ENCODE measurements around the gene MYO7B.

MYO7B gene

GRCh38 chr2:127656569-127657231 lies 121.2 kb downstream of the MYO7B start:
- Histone ChIP-seq H3K4me3 (ENCODE audit: low read length) (no peak overlapping the region), H3K27me3 (ENCODE audit: control insufficient read depth, insufficient read depth, low read length) (no peaks in the 10 kb centered on the region), H3K27ac (ENCODE audit: low read depth, low read length) (peak overlapping the region; percentile 99), H3K4me1 (ENCODE audit: control insufficient read depth, insufficient read depth, low read length) (peaks cover 90% of the 10 kb centered on the region), H3K9ac (ENCODE audit: low read length) (peak overlapping the region; percentile 16), H3K36me3 (ENCODE audit: control insufficient read depth, insufficient read depth, low read length) (peaks cover 8% of the 10 kb centered on the region)

- Histone ChIP-seq H3K36me3 (ENCODE audit: control insufficient read depth, insufficient read depth, low read length) (peaks cover 8% of the 10 kb centered on the region), H3K4me1 (ENCODE audit: control insufficient read depth, insufficient read depth, low read length) (peaks cover 92% of the 10 kb centered on the region), H3K9ac (ENCODE audit: low read length) (no peak overlapping the region), H3K27me3 (ENCODE audit: control insufficient read depth, insufficient read depth, low read length) (no peaks in the 10 kb centered on the region), H3K4me3 (ENCODE audit: low read length) (no peak overlapping the region), H3K27ac (ENCODE audit: low read depth, low read length) (peak overlapping the region; percentile 99)
Measured at GRCh38 chr2:127657232-127657595, 121.7 kb downstream of the MYO7B start.

- Histone ChIP-seq H3K27ac (ENCODE audit: low read depth, low read length) (peak overlapping the region; percentile 99), H3K36me3 (ENCODE audit: control insufficient read depth, insufficient read depth, low read length) (peaks cover 8% of the 10 kb centered on the region), H3K4me3 (ENCODE audit: low read length) (no peak overlapping the region), H3K9ac (ENCODE audit: low read length) (no peak overlapping the region), H3K27me3 (ENCODE audit: control insufficient read depth, insufficient read depth, low read length) (no peaks in the 10 kb centered on the region), H3K4me1 (ENCODE audit: control insufficient read depth, insufficient read depth, low read length) (peaks cover 87% of the 10 kb centered on the region)
Measured at GRCh38 chr2:127658146-127658545, 122.7 kb downstream of the MYO7B start.

DNA sequence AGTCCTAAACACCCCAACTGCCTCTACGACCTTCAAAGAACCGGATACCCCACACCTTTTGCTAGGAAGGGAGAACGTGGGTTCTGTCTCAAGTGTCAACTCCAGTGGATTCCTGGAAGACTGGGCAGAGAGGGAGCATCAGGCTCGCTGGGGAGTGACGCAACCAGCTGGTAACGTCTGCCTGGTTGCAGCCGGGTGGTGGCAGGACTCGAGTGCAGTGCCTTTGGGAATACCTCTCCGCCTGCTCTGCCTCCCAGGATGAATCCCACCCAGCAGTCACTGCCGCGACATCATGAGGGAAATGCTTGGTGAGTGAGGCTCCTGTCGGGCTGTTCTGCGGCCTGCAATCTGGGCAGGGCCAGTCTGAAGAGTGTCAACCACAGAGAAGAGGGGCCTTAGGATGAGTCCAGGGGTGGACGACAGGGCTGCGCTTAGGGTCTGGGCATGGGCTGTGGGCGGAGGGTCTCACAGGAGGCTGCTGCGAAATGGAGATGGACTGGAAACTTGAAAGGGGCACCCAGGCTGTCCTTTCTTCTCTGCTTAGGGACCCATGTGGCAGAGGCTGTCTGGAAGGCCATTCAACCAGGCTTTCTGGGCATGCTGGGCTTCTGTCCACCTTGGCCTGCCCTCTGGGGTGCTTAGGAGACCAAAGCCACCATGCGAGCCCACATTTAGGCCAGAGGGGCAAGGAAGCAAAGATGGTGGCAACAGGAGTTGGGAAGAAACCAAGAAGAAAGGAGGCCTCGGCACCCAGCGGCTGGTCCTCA lies 123.3 kb downstream of the MYO7B start:
- H3K4me1 ChIP-seq (ENCODE audit: control insufficient read depth, insufficient read depth, low read length) = peaks cover 85% of the 10 kb centered on the region
- no peaks in the 10 kb centered on the region for H3K27me3 ChIP-seq (ENCODE audit: control insufficient read depth, insufficient read depth, low read length)
- H3K27ac ChIP-seq (ENCODE audit: low read depth, low read length) = peak overlapping the region; percentile 99
- peak overlapping the region; percentile 14 for H3K9ac ChIP-seq (ENCODE audit: low read length)
- peak overlapping the region; percentile 16 for H3K4me3 ChIP-seq (ENCODE audit: low read length)
- peaks cover 8% of the 10 kb centered on the region for H3K36me3 ChIP-seq (ENCODE audit: control insufficient read depth, insufficient read depth, low read length)

GRCh38 chr2:127659408-127660290 lies 124.2 kb downstream of the MYO7B start:
- Histone ChIP-seq H3K36me3 (ENCODE audit: control insufficient read depth, insufficient read depth, low read length) (peaks cover 5% of the 10 kb centered on the region), H3K4me3 (ENCODE audit: low read length) (peak overlapping the region; percentile 45), H3K4me1 (ENCODE audit: control insufficient read depth, insufficient read depth, low read length) (peaks cover 80% of the 10 kb centered on the region), H3K27me3 (ENCODE audit: control insufficient read depth, insufficient read depth, low read length) (no peaks in the 10 kb centered on the region), H3K27ac (ENCODE audit: low read depth, low read length) (peak overlapping the region; percentile 99), H3K9ac (ENCODE audit: low read length) (no peak overlapping the region)

DNA sequence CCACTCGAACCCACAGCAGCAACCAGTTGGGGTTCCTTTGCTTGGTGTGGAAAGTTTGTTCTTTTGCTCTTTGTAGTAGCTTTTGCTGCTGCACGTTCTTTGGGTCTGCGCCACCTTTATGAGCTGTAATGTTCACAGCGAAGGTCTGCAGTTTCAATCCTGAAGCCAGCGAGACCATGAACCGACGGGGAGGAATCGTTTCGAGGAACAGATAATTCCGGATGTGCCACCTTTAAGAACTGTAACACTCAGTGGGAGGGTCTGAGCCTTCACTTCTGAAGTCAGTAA lies 124.8 kb downstream of the MYO7B start:
- no peaks in the 10 kb centered on the region for H3K27me3 ChIP-seq (ENCODE audit: control insufficient read depth, insufficient read depth, low read length)
- peaks cover 80% of the 10 kb centered on the region for H3K4me1 ChIP-seq (ENCODE audit: control insufficient read depth, insufficient read depth, low read length)
- H3K9ac ChIP-seq (ENCODE audit: low read length) = no peak overlapping the region
- H3K36me3 ChIP-seq (ENCODE audit: control insufficient read depth, insufficient read depth, low read length) = peaks cover 5% of the 10 kb centered on the region
- H3K27ac ChIP-seq (ENCODE audit: low read depth, low read length) = peak overlapping the region; percentile 99
- no peak overlapping the region for H3K4me3 ChIP-seq (ENCODE audit: low read length)

- H3K27ac ChIP-seq (ENCODE audit: low read depth, low read length) = peak overlapping the region; percentile 99
- H3K36me3 ChIP-seq (ENCODE audit: control insufficient read depth, insufficient read depth, low read length) = peaks cover 5% of the 10 kb centered on the region
- no peak overlapping the region for H3K9ac ChIP-seq (ENCODE audit: low read length)
- no peaks in the 10 kb centered on the region for H3K27me3 ChIP-seq (ENCODE audit: control insufficient read depth, insufficient read depth, low read length)
- peak overlapping the region; percentile 19 for H3K4me3 ChIP-seq (ENCODE audit: low read length)
- H3K4me1 ChIP-seq (ENCODE audit: control insufficient read depth, insufficient read depth, low read length) = peaks cover 79% of the 10 kb centered on the region
Measured at GRCh38 chr2:127661072-127661649, 125.7 kb downstream of the MYO7B start.

DNA sequence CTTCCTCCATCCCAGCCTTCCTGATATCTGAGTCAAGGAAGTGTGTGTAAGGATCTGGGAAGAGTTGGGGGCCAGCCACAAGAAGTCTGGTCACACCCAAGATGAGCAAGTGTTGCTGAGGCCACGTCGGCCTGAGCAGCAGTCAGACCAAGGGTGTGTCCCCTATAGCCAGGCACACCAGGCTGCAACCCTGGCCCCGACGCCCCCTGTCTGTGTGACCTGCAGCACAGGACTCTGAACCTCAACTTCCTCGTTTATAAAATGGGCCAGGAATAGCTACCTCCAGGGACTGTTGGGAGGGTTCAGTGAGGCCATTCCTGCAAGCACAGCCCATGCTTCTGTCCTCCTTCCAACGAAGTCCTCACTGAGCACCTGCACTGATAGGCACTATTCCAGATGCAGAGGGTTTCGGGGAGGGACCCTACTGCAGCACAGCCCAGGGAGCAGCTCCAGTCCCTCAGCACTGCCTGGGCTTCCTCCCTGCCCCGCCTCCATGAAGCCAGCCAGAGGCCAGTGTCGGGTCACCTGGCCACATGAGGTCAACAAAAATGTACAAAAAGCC lies 126.5 kb downstream of the MYO7B start:
- Histone ChIP-seq H3K4me1 (ENCODE audit: control insufficient read depth, insufficient read depth, low read length) (peaks cover 81% of the 10 kb centered on the region), H3K4me3 (ENCODE audit: low read length) (no peak overlapping the region)

GRCh38 chr2:127662937-127663565 lies 127.6 kb downstream of the MYO7B start:
- H3K9ac ChIP-seq (ENCODE audit: low read length) = no peak overlapping the region
- peak overlapping the region; percentile 75 for H3K27ac ChIP-seq (ENCODE audit: low read depth, low read length)
- H3K4me3 ChIP-seq (ENCODE audit: low read length) = peak overlapping the region; percentile 43

More for the DNA sequence above, 126.5 kb downstream of the MYO7B start:
- peaks cover under 1% of the 10 kb centered on the region for H3K36me3 ChIP-seq (ENCODE audit: control insufficient read depth, insufficient read depth, low read length)
- H3K9ac ChIP-seq (ENCODE audit: low read length) = no peak overlapping the region
- no peaks in the 10 kb centered on the region for H3K27me3 ChIP-seq (ENCODE audit: control insufficient read depth, insufficient read depth, low read length)
- peak overlapping the region; percentile 99 for H3K27ac ChIP-seq (ENCODE audit: low read depth, low read length)

DNA sequence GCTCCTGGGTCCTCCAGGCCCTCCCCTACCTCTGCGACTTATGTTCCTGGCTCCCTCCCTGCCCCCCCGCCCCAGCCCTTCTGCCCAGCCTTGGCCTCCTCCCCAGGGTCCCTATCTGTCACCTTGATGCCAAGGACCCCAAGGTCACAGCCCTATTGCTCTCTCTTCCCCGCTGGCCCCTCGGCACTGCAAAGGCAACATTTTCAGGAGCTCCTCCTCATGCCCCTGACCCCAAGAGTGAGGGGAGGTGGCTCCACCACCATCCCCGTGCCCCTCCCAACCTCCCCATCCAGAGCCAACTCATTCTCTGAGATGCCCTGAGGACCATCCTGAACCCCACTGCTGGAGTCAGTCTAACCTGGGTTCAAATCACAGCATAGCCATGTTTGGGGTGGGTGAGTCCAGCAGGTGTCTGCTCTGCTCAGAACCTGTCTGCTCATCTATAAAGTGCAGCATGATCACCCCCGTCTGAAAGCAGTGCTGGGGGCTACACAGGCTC lies 128.1 kb downstream of the MYO7B start:
- Histone ChIP-seq H3K9ac (ENCODE audit: low read length) (no peak overlapping the region), H3K4me3 (ENCODE audit: low read length) (peak overlapping the region; percentile 28)

More at GRCh38 chr2:127662937-127663565, 127.6 kb downstream of the MYO7B start:
- Histone ChIP-seq H3K27me3 (ENCODE audit: control insufficient read depth, insufficient read depth, low read length) (no peaks in the 10 kb centered on the region), H3K36me3 (ENCODE audit: control insufficient read depth, insufficient read depth, low read length) (no peaks in the 10 kb centered on the region), H3K4me1 (ENCODE audit: control insufficient read depth, insufficient read depth, low read length) (peaks cover 74% of the 10 kb centered on the region)

DNA sequence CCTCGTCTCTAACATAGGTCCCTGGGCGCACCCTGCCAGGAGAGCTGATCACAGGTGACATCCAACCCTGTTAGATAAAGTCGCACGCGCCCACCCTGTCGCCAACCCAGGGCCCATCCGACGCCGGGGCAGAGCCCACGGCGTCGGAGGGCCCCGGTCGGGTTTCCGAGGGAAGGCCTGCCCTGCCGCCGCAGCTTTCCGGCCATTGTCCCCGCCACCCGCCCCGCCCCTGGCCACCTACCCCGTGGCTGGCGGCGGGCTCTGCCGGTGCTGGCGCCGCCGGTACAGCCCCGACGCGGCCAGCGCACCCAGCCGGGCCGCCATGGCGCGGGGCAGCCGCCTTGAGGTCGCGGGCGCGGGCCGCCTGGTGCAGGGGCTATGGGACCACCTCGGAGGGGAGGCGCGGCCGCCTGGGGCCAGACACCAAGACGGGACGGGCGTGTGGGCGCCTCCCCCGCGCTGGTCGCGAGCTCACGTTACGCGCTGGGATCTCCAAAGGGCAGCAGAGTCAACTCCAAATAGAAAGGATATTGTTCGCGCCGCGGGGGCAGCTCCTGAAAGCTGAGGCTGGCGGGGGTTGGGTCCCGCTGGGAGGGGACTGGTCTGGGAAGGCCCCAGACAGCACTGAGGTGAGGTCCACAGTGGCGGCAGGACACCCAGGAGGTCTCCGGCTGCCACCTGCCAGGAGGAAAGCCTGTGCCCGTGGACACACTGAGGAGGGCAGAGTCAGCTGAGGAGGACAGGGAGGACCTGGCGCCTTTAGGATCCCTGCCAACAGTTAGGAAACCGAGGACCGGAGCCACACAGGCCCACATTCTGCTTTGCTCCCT lies 128.8 kb downstream of the MYO7B start:
- Histone ChIP-seq H3K4me3 (ENCODE audit: low read length) (peak overlapping the region; percentile 46), H3K27ac (ENCODE audit: low read depth, low read length) (peak overlapping the region; percentile 75), H3K9ac (ENCODE audit: low read length) (peak overlapping the region; percentile 19), H3K4me1 (ENCODE audit: control insufficient read depth, insufficient read depth, low read length) (peaks cover 62% of the 10 kb centered on the region), H3K27me3 (ENCODE audit: control insufficient read depth, insufficient read depth, low read length) (no peaks in the 10 kb centered on the region), H3K36me3 (ENCODE audit: control insufficient read depth, insufficient read depth, low read length) (no peaks in the 10 kb centered on the region)

More for the DNA sequence above, 128.1 kb downstream of the MYO7B start:
- no peaks in the 10 kb centered on the region for H3K27me3 ChIP-seq (ENCODE audit: control insufficient read depth, insufficient read depth, low read length)
- no peaks in the 10 kb centered on the region for H3K36me3 ChIP-seq (ENCODE audit: control insufficient read depth, insufficient read depth, low read length)
- H3K4me1 ChIP-seq (ENCODE audit: control insufficient read depth, insufficient read depth, low read length) = peaks cover 68% of the 10 kb centered on the region
- H3K27ac ChIP-seq (ENCODE audit: low read depth, low read length) = peak overlapping the region; percentile 75
